ENCODE results near the gene ITGA2. TPM values are rescaled to one million over a fixed set of nuclear protein-coding genes. Genes with fewer than 3 reads are reported as not detected.

ITGA2 gene
- total RNA-seq, 4 donors from 2014 or later, result 2.0 to 6.0 (median 3.1) TPM

DNA sequence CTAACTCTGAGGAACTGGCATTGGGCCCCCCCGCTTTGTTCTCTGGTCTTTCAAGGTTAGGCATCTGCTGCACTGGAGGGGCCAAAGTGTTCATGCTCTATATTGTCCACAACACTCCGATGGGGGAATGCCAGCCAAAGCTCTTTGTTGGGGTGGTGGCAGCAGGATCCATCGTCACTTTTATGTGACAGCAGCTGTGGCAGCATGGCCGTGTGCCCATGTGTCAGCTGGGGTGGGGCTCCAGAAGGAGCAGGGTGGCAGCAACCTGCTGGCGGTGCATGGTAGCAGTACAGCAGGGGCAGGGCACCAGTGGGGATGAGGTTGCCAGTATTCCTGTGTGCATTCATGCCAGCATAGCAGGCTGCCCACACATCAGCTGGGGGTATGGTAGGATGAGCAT lies 28.2 kb downstream of the ITGA2 start:
- H3K4me1 ChIP-seq, result no peaks in the 10 kb centered on the region
- intact Hi-C loops (cut with DNase I), result no loop called here
- no peak for DNase-seq
- no peaks in the 10 kb centered on the region for H3K36me3 ChIP-seq
- 99 to 100% methylated on average over 5 of the region's 5 CpGs for WGBS, 2 donors
- H3K9me3 ChIP-seq, result no peaks in the 10 kb centered on the region
- H3K27me3 ChIP-seq, result no peaks in the 10 kb centered on the region
- no peak overlapping the region for H3K4me3 ChIP-seq (replicated peaks in 1 of 3)
- TF ChIP-seq, protein P1, sequence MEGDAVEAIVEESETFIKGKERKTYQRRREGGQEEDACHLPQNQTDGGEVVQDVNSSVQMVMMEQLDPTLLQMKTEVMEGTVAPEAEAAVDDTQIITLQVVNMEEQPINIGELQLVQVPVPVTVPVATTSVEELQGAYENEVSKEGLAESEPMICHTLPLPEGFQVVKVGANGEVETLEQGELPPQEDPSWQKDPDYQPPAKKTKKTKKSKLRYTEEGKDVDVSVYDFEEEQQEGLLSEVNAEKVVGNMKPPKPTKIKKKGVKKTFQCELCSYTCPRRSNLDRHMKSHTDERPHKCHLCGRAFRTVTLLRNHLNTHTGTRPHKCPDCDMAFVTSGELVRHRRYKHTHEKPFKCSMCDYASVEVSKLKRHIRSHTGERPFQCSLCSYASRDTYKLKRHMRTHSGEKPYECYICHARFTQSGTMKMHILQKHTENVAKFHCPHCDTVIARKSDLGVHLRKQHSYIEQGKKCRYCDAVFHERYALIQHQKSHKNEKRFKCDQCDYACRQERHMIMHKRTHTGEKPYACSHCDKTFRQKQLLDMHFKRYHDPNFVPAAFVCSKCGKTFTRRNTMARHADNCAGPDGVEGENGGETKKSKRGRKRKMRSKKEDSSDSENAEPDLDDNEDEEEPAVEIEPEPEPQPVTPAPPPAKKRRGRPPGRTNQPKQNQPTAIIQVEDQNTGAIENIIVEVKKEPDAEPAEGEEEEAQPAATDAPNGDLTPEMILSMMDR (IDR thresholded peaks at IDR 0.05), result no peak
- TF ChIP-seq POLR2A (IDR thresholded peaks at IDR 0.05), result no peak
- no peak overlapping the region for H3K27ac ChIP-seq

DNA sequence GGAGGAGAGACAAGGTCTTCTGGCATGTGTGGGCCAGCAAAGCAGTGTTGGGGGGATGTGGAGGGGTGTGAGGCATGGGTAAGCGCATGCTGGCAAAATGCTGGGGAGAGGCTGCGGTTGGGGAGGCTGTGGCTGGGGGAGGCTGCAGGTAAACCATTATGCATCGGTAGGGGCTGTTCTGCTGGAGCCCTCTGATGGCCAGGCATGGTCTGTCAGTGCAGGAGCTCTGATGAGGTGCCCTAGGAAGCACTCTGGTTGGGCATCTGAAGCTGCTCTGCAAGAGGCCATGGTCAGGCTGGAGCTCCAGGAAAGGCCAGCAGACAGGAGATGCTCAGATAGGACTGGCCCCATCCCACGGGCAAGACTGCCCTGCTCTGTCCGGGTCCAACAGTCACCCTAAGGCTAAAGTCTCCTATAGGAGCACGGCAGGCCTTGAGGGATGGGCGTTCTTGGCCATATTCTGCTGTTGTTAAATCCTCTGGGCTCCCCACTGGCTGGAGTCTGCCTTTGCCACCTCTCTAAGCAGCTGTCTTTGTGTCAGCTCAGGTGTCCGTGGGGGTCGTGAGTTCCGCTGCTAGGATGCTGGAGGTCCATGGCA lies 28.7 kb downstream of the ITGA2 start:
- Histone ChIP-seq H3K4me1 (no peaks in the 10 kb centered on the region), H3K4me3 (replicated peaks in 1 of 3) (no peak overlapping the region), H3K27ac (no peak overlapping the region), H3K36me3 (no peaks in the 10 kb centered on the region), H3K27me3 (no peaks in the 10 kb centered on the region), H3K9me3 (no peaks in the 10 kb centered on the region)
- no peak for DNase-seq
- 94 to 98% methylated on average over 7 to 10 of the region's 10 CpGs for WGBS, 2 donors
- no peak for TF ChIP-seq POLR2A (IDR thresholded peaks at IDR 0.05)
- TF ChIP-seq, protein P1 (IDR thresholded peaks at IDR 0.05), result no peak
- intact Hi-C loops (cut with DNase I), result no loop called here

DNA sequence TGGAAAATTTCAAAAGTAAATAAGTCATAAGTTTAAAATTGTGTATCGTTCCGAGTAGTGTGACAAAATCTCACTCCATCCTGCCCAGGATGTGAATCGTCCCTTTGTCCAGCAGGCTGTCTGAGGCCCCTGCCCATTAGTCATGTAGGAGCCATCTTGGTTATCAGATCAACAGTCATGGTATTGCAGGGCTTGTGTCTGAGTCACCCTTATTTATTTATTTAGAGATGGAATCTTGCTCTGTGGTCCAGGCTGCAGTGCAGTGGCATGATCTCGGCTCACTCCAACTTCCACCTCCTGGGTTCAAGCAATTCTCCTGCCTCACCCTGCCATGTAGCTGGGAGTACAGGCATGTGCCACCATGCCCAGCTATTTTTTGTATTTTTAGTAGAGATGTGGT lies 30.2 kb downstream of the ITGA2 start:
- TF ChIP-seq POLR2A (IDR thresholded peaks at IDR 0.05), result no peak
- TF ChIP-seq, protein P1 (IDR thresholded peaks at IDR 0.05), result no peak

DNA sequence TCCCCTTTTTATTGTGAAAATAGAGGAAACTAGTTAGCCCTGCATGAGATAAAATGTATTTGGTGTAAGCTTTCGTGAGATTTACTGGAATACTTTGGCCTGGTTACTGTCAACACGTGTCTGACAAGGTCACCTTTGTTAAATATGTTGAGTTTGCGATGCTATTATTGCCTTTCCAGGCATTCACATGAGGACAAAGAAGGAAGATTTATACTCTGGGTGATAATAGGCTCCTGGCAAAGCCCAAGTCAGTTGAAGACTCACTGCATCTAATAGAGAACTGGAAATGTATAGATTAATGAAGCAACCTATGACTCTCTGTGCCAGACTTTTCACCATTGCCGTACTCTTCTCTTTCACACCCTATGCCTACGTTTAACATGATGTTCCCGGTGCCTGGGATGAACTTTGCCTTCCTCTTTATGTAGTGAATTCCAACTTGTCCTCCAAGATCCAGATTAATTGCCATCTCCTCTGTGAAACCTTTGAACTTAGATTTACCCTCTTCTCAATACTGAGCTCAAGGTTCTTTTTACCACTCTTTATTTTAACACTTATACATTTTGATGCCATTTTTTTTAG lies 33.9 kb downstream of the ITGA2 start:
- 82 to 94% methylated on average over 6 of the region's 6 CpGs for WGBS, 2 donors
- TF ChIP-seq POLR2A (IDR thresholded peaks at IDR 0.05), result no peak
- TF ChIP-seq, protein P1 (IDR thresholded peaks at IDR 0.05), result no peak
- H3K36me3 ChIP-seq, result no peaks in the 10 kb centered on the region
- H3K27me3 ChIP-seq, result no peaks in the 10 kb centered on the region
- no peak overlapping the region for H3K27ac ChIP-seq
- no peaks in the 10 kb centered on the region for H3K4me1 ChIP-seq
- H3K4me3 ChIP-seq (replicated peaks in 1 of 3), result no peak overlapping the region
- no peaks in the 10 kb centered on the region for H3K9me3 ChIP-seq
- intact Hi-C loops (cut with DNase I), result no loop called here
- DNase-seq, result no peak

More for the DNA sequence above, 30.2 kb downstream of the ITGA2 start:
- no peaks in the 10 kb centered on the region for H3K9me3 ChIP-seq
- H3K36me3 ChIP-seq, result no peaks in the 10 kb centered on the region
- intact Hi-C loops (cut with DNase I), result no loop called here
- H3K4me1 ChIP-seq, result no peaks in the 10 kb centered on the region
- 84 to 95% methylated on average over 4 of the region's 4 CpGs for WGBS, 2 donors
- no peak for DNase-seq
- no peaks in the 10 kb centered on the region for H3K27me3 ChIP-seq
- H3K4me3 ChIP-seq (replicated peaks in 1 of 3), result no peak overlapping the region
- no peak overlapping the region for H3K27ac ChIP-seq

DNA sequence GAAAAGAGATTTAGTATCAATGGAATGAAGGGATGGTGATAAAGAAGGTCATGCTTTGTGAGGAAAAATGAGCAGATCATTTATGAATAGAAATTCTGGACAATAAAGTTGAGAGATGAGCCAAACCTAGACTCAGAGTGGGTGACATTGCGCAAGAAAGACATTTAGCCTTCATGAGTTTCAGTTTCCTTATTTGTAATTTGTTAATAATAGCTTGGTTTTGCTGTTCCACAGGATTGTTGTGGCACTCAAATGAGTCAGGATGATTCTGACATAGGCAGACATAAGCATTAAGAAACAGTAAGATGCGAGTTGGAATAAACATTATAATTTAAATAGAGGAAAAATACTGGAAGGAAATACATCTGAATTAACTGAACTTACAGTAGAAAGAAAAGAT lies 34.8 kb downstream of the ITGA2 start:
- DNase-seq, result no peak
- H3K9me3 ChIP-seq, result no peaks in the 10 kb centered on the region
- H3K27ac ChIP-seq, result no peak overlapping the region
- no peaks in the 10 kb centered on the region for H3K36me3 ChIP-seq
- TF ChIP-seq POLR2A (IDR thresholded peaks at IDR 0.05), result no peak
- TF ChIP-seq, protein P1 (IDR thresholded peaks at IDR 0.05), result no peak
- intact Hi-C loops (cut with DNase I), result no loop called here
- 70 to 74% methylated on average over 2 of the region's 2 CpGs for WGBS, 2 donors
- H3K27me3 ChIP-seq, result no peaks in the 10 kb centered on the region
- H3K4me1 ChIP-seq, result no peaks in the 10 kb centered on the region
- no peak overlapping the region for H3K4me3 ChIP-seq (replicated peaks in 1 of 3)

Data from thyroid gland (tissue), 4 donors.